ENCODE results near the gene TPCN2. TPM values are rescaled to one million over a fixed set of nuclear protein-coding genes. Genes with fewer than 3 reads are reported as not detected.

The TPCN2 gene
- polyA plus RNA-seq, 3 donors: 29.3 to 52.8 (median 31.5) TPM

- 88% methylated on average over 15 of the region's 23 CpGs for WGBS (ENCODE audit: insufficient coverage)
- no peaks in the 10 kb centered on the region for H4K20me1 ChIP-seq (ENCODE audit: insufficient read depth, low read length)
- H3K79me2 ChIP-seq (ENCODE audit: insufficient read depth, low read length): no peaks in the 10 kb centered on the region
- peaks cover 4% of the 10 kb centered on the region for H3K4me1 Mint-ChIP-seq
- intact Hi-C loops (cut with micrococcal nuclease): loop anchor here in 1 of 2 donors (10.0 kb wide), 1 partner anchor 83 kb away; no protein-coding TSS in a partner anchor
- no peak overlapping the region for H2AFZ ChIP-seq (ENCODE audit: insufficient read depth, low read depth, low read length, poor library complexity, severe bottlenecking)
- DNase-seq: no peak
- H3K4me1 ChIP-seq (ENCODE audit: control insufficient read depth in 1 of 2, insufficient read depth in 2 of 2, low read length in 2 of 2): no peaks in the 10 kb centered on the region
- H3K4me2 ChIP-seq (replicated peaks; ENCODE audit: extremely low read depth, low read length, poor library complexity, severe bottlenecking): no peak overlapping the region
- H3K4me3 Mint-ChIP-seq: no peak overlapping the region
- TF ChIP-seq CTCF (IDR thresholded peaks at IDR 0.05): peak; percentile 1
- H3K27me3 ChIP-seq (ENCODE audit: control insufficient read depth in 2 of 2, insufficient read depth in 2 of 2, low read length in 2 of 2): no peaks in the 10 kb centered on the region
- H3K27me3 Mint-ChIP-seq (ENCODE audit: low read depth in 3 of 3): peaks cover 13 to 33% (median 25%) of the 10 kb centered on the region in 3 donors
- peak overlapping the region in 1 of 7 donors; percentile 30 for H3K27ac Mint-ChIP-seq
- no peak overlapping the region for H3K9ac ChIP-seq (ENCODE audit: insufficient read depth, low read length, poor library complexity, severe bottlenecking)
- H3K9me3 Mint-ChIP-seq: peaks cover 0 to 2% (median 0%) of the 10 kb centered on the region in 7 donors
- no peak overlapping the region for H3K4me3 ChIP-seq (replicated peaks in 1 of 3; ENCODE audit: low read depth in 2 of 3, low read length in 3 of 3)
- no peaks in the 10 kb centered on the region for H3K36me3 ChIP-seq (replicated peaks in 1 of 2; ENCODE audit: control insufficient read depth in 1 of 2, insufficient read depth in 2 of 2, low read length in 2 of 2)
- no peaks in the 10 kb centered on the region for H3K36me3 Mint-ChIP-seq
- no peaks in the 10 kb centered on the region for H3K9me3 ChIP-seq (replicated peaks in 1 of 2; ENCODE audit: control insufficient read depth in 1 of 2, insufficient read depth in 1 of 2, low read length in 2 of 2)
- no peak overlapping the region for H3K27ac ChIP-seq (ENCODE audit: low read depth in 1 of 2, low read length in 2 of 2)
Observed at GRCh38 chr11:69001243-69002081, 47.3 kb upstream of the TPCN2 start.

GRCh38 chr11:69002110-69002569 is 46.6 kb upstream of the TPCN2 start:
- 73% methylated on average over 2 of the region's 6 CpGs for WGBS (ENCODE audit: insufficient coverage)
- DNase-seq: no peak
- no peaks in the 10 kb centered on the region for H3K9me3 ChIP-seq (replicated peaks in 1 of 2; ENCODE audit: control insufficient read depth in 1 of 2, insufficient read depth in 1 of 2, low read length in 2 of 2)
- no peak for TF ChIP-seq CTCF (IDR thresholded peaks at IDR 0.05)
- intact Hi-C loops (cut with micrococcal nuclease): loop anchor here in 1 of 2 donors (10.0 kb wide), 1 partner anchor 83 kb away; no protein-coding TSS in a partner anchor
- Mint-ChIP-seq H3K9me3 (peaks cover 0 to 2% (median 0%) of the 10 kb centered on the region in 7 donors), H3K36me3 (no peaks in the 10 kb centered on the region), H3K4me1 (peaks cover 4% of the 10 kb centered on the region), H3K27me3 (ENCODE audit: low read depth in 3 of 3) (peaks cover 15 to 36% (median 22%) of the 10 kb centered on the region in 3 donors), H3K4me3 (no peak overlapping the region), H3K27ac (peak overlapping the region in 1 of 7 donors; percentile 30)
- H3K4me2 ChIP-seq (replicated peaks; ENCODE audit: extremely low read depth, low read length, poor library complexity, severe bottlenecking): no peak overlapping the region
- no peaks in the 10 kb centered on the region for H3K27me3 ChIP-seq (ENCODE audit: control insufficient read depth in 2 of 2, insufficient read depth in 2 of 2, low read length in 2 of 2)
- no peak overlapping the region for H3K27ac ChIP-seq (ENCODE audit: low read depth in 1 of 2, low read length in 2 of 2)
- H3K9ac ChIP-seq (ENCODE audit: insufficient read depth, low read length, poor library complexity, severe bottlenecking): no peak overlapping the region
- no peaks in the 10 kb centered on the region for H3K4me1 ChIP-seq (ENCODE audit: control insufficient read depth in 1 of 2, insufficient read depth in 2 of 2, low read length in 2 of 2)
- no peaks in the 10 kb centered on the region for H3K79me2 ChIP-seq (ENCODE audit: insufficient read depth, low read length)
- H3K36me3 ChIP-seq (replicated peaks in 1 of 2; ENCODE audit: control insufficient read depth in 1 of 2, insufficient read depth in 2 of 2, low read length in 2 of 2): no peaks in the 10 kb centered on the region
- no peak overlapping the region for H3K4me3 ChIP-seq (replicated peaks in 1 of 3; ENCODE audit: low read depth in 2 of 3, low read length in 3 of 3)
- no peaks in the 10 kb centered on the region for H4K20me1 ChIP-seq (ENCODE audit: insufficient read depth, low read length)
- no peak overlapping the region for H2AFZ ChIP-seq (ENCODE audit: insufficient read depth, low read depth, low read length, poor library complexity, severe bottlenecking)
